ENCODE measurements around the gene ALLC.

The ALLC gene

DNA sequence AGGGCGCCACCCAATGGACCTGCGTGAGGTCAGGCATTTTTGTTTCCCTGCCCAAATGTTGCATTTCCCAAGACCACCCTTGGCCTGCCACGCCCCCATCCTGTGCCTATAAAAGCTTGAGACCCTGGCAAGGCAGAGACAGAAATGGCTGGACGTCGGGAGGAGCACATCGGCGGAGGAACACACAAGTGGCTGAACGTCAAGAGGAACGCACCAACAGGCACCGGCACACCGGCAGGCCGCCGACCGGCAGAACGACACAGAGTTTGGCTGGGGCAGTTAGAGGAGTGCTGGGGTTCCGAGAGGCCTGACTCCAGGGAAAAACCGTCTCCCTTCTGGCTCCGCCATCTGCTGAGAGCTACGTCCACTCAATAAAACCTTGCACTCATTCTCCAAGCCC lies 81.3 kb downstream of the ALLC start:
- no peak for DNase-seq (ENCODE audit: low spot score)
- TF ChIP-seq, protein P1, sequence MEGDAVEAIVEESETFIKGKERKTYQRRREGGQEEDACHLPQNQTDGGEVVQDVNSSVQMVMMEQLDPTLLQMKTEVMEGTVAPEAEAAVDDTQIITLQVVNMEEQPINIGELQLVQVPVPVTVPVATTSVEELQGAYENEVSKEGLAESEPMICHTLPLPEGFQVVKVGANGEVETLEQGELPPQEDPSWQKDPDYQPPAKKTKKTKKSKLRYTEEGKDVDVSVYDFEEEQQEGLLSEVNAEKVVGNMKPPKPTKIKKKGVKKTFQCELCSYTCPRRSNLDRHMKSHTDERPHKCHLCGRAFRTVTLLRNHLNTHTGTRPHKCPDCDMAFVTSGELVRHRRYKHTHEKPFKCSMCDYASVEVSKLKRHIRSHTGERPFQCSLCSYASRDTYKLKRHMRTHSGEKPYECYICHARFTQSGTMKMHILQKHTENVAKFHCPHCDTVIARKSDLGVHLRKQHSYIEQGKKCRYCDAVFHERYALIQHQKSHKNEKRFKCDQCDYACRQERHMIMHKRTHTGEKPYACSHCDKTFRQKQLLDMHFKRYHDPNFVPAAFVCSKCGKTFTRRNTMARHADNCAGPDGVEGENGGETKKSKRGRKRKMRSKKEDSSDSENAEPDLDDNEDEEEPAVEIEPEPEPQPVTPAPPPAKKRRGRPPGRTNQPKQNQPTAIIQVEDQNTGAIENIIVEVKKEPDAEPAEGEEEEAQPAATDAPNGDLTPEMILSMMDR (IDR thresholded peaks at IDR 0.05; ENCODE audit: extremely low read depth, missing control alignments) = no peak

DNA sequence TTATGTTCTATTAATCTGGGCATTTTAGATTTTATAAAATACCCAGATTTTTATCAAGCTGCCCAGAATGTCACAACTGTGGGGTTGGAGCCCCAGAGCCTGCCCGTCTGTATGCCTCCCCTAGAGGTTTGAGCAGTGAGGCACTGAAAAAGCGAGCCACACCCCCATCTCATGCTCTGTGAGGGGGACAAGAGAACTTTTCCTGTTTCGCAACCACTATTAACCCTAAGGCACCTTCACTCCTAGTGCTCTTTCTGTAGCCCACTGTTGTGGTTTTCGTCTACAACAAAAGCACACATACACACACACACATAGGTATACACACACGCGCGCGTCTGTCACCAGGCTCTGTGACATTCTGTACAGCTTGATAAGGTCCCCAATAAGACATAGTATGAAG lies 83.4 kb downstream of the ALLC start:
- no peak for DNase-seq (ENCODE audit: low spot score)
- TF ChIP-seq, protein P1 (IDR thresholded peaks at IDR 0.05; ENCODE audit: extremely low read depth, missing control alignments) = no peak

DNA sequence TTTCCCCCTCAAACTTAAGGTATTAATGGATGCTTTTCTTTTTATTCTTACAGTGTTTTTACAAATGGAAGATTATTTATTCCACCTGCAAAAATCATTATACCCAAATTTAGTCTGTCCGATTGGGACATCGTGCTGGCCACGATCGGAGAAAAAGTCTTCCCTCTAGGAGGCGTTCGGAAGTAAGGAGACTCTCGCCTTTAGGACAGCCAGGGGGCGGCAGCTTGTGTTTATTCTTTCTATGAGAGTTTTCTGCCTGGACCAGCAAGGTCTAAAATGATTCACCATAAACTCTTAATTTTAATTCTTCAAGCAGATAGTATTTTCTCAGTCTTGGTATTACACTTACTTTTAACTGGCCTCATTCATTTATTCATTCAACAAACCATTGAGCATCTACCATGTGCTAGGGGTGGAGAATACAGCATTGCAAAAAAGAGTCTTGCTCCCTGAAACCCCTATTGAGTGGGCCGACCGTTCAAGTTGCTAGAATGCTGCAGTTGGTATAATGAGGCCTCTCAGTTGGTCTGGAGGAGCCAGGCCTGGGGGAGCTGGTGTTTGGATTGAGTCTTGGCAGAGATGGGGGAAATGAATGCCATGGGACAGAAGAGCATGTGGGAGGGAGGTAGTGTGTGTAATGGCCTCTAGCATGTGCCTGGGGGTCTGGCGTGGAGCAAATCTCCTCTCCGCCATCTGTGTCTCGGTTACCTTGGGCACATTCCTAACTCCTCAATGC lies 84.0 kb downstream of the ALLC start:
- no peak for DNase-seq (ENCODE audit: low spot score)
- TF ChIP-seq, protein P1 (IDR thresholded peaks at IDR 0.05; ENCODE audit: extremely low read depth, missing control alignments) = no peak

DNA sequence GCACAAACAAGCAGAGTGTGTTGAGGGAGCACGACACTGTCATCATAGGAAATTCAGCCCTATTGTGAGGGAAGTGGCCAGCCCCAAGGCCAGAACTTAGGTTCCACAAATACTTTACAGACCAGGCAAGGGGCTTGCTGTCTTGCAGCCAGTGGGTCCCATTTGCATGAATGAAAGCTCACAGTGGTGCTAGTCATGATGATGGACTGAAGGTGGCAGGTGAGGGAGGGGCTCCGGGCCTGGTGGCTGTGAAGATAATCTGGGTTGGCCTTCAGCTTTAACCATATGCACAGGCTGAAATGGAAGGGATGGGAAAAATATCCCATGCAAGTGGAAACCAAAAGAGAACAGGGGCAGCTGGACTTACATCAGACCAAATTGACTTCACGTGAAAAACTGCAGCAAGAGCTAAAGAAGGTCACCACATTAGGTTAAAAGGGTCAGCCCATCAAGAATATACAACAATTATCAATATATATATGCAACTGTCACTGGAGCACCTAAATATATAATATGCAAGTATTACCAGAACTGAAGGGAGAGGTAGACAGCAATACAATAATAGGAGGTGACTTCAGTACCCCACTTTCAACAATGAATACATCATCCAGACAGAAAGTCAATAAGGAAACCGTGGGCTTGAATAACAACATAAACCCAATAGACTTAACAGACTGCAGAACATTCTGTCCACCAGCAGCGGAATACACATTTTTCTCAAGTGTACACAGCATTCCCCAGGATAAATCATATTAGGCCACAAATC lies 84.9 kb downstream of the ALLC start:
- DNase-seq (ENCODE audit: low spot score) = no peak
- TF ChIP-seq, protein P1 (IDR thresholded peaks at IDR 0.05; ENCODE audit: extremely low read depth, missing control alignments) = no peak

DNA sequence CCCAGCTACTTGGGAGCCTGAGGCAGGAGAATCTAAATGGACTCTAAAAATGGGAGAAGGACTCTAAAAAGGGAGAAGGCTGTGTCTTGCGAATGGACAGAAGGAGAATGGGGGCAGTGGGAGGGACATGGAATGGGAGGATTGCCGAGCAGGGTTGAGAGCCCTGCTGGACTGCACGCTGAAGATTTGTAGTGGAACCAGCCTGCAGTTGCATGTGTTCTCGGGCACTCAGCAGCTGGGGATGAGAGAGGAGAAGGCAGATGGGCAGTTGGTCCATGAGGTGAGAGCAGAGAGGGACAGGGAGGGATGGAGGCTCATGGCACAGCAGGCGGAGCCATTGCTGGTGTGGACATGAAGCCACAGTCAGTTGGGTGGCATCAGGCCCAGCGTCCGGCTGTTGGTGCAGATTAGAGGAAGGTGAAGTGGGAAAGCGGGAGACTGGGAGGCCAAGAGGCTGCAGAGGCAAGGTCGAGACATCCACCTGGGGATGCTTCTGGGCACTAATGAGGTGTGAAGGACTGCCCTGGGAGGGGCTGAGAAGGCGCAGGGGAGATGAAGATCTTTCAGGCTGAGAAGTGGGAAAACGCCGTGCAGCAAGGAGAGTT lies 86.1 kb downstream of the ALLC start:
- TF ChIP-seq, protein P1 (IDR thresholded peaks at IDR 0.05; ENCODE audit: extremely low read depth, missing control alignments) = no peak
- no peak for DNase-seq (ENCODE audit: low spot score)

DNA sequence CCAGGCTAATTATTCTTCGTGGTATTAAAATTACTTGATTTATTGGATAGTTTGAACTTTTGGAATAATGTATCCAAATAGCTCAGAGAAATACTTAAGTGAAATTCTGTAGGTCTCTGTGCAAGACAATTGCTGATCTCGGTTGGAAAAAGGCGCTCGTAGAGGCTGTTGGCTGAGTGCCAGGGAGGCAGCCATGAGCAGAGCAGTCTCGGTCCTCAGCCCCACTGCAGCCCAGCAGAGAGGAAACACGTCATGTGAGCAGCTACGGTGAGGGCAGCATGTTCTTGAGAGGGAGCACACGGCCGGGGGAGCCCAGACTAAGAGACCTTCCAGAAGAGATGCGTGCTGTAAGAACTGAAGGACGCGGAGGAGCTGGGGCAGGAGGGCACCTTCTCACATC lies 87.9 kb downstream of the ALLC start:
- TF ChIP-seq, protein P1 (IDR thresholded peaks at IDR 0.05; ENCODE audit: extremely low read depth, missing control alignments) = no peak
- DNase-seq (ENCODE audit: low spot score) = no peak

Data from GM20000 (cell line).